GM12878 (cell line): ENCODE results near the gene TCEANC. TPM values are rescaled to one million over a fixed set of nuclear protein-coding genes. Genes with fewer than 3 reads are reported as not detected.

Experiments used
- ATAC-seq: fragments of 200-7000 bp; cut with Tn5 transposase; 3 replicates; pipeline ENCODE4 v1.9.1; 2020; ENCODE audit warnings: mild to moderate bottlenecking, moderate library complexity
- Bru-seq: library from RNA; stranded (reverse); fragments of 400-500 nt; gene quantifications from one replicate; lab custom pipeline; 2021; lab: Mats Ljungman, UMichigan
- BruChase-seq, 2 experiments: library from RNA; stranded (reverse); fragments of 400-500 nt; gene quantifications; one replicate each; lab custom pipeline; 2021; lab: Mats Ljungman, UMichigan
- BruUV-seq: library from RNA; stranded (reverse); fragments of 400-500 nt; replicated peaks from 2 replicates; lab custom pipeline; 2021; lab: Mats Ljungman, UMichigan
- CTCF ChIA-PET: fragments of 300-600 bp; sonication (Branson Sonifier 250); formaldehyde crosslinking; extraction: SDS; loops from one replicate; lab custom pipeline; 2021; ENCODE audit warnings: inconsistent platforms; lab: Yijun Ruan, JAX
- POLR2A ChIA-PET: fragments of 350-600 bp; formaldehyde crosslinking; extraction: SDS; loops from one replicate; lab custom pipeline; 2021; ENCODE audit warnings: inconsistent platforms; lab: Charles Lee
- RAD21 ChIA-PET: fragments of 300-600 bp; sonication (Branson Sonifier 250); formaldehyde crosslinking; loops from one replicate; lab custom pipeline; 2023; ENCODE audit warnings: antibody characterized with exemption; ENCODE audit not compliant: unreplicated experiment; lab: Charles Lee
- SMC1A ChIA-PET: fragments of 300-600 bp; sonication (Branson Sonifier 250); formaldehyde crosslinking; loops from one replicate; lab custom pipeline; 2023; ENCODE audit not compliant: unreplicated experiment, uncharacterized antibody; lab: Charles Lee
- DNase-seq: peaks from one replicate; pipeline ENCODE4 v3.0.0-alpha.2; 2011; ENCODE audit warnings: low read depth, low spot score
- FAIRE-seq: peaks from 3 replicates; lab custom pipeline; 2011; peaks lifted over from hg19 to GRCh38; lab: Jason Lieb, UNC
- H2AFZ ChIP-seq: 2 replicates; pipeline ENCODE4 v1.6.0; 2011; ENCODE audit warnings: low read depth, low read length, control low read depth; ENCODE audit not compliant: control insufficient read depth
- H3K27ac ChIP-seq: 2 replicates; pipeline ENCODE4 v1.5.1; 2011; ENCODE audit warnings: control low read depth; ENCODE audit not compliant: control insufficient read depth, insufficient read depth
- H3K27me3 ChIP-seq, 2 experiments: replicated peaks in 1 of 2; 2 replicates each; pipeline versions ENCODE4 v1.6.0 to v1.6.1; 2011; ENCODE audit warnings: low read length in 1 of 2; ENCODE audit not compliant: control insufficient read depth in 2 of 2, insufficient read depth in 2 of 2
- H3K36me3 ChIP-seq, 2 experiments: 2 replicates each; pipeline ENCODE4 v1.5.1; 2011; ENCODE audit warnings: low read length in 1 of 2; ENCODE audit not compliant: control insufficient read depth in 2 of 2, insufficient read depth in 2 of 2
- H3K4me1 ChIP-seq: 2 replicates; pipeline ENCODE4 v1.6.1; 2011; ENCODE audit warnings: mild to moderate bottlenecking, low read length, moderate library complexity, mixed read lengths; ENCODE audit not compliant: control insufficient read depth, insufficient read depth
- H3K4me2 ChIP-seq: 2 replicates; pipeline ENCODE4 v1.6.0; 2011; ENCODE audit warnings: control low read depth; ENCODE audit not compliant: control insufficient read depth, insufficient read depth
- H3K4me3 ChIP-seq: fragments of 200-600 bp; sonication (generic); 2 replicates; pipeline ENCODE4 v1.5.1; 2016
- H3K79me2 ChIP-seq: 2 replicates; pipeline ENCODE4 v1.6.0; 2011; ENCODE audit warnings: low read length; ENCODE audit not compliant: control insufficient read depth, insufficient read depth
- H3K9ac ChIP-seq: 2 replicates; pipeline ENCODE4 v1.8.0; 2011; ENCODE audit warnings: low read length, control low read depth, mixed read lengths; ENCODE audit not compliant: control insufficient read depth, insufficient read depth
- H3K9me3 ChIP-seq: replicated peaks from 3 replicates; pipeline ENCODE4 v1.5.1; 2011; ENCODE audit warnings: mild to moderate bottlenecking, low read length; ENCODE audit not compliant: control insufficient read depth, insufficient read depth
- H4K20me1 ChIP-seq: 2 replicates; pipeline ENCODE4 v1.6.0; 2011; ENCODE audit not compliant: control insufficient read depth, insufficient read depth
- CBX5 ChIP-seq: sonication (generic); IDR thresholded peaks from 2 replicates; pipeline ENCODE4 v1.6.1; 2016; ENCODE audit warnings: low read depth, moderate library complexity, mild to moderate bottlenecking, inconsistent platforms
- CEBPB ChIP-seq, 2 experiments: fragments of 150-350 bp in 1 of 2; IDR thresholded peaks; 2 replicates each; pipeline ENCODE4 v1.6.1; 2012 to 2014; ENCODE audit warnings: low read depth in 2 of 2, low read length in 2 of 2, borderline replicate concordance in 1 of 2, inconsistent platforms in 1 of 2
- CHD4 ChIP-seq: fragments of 200-600 bp; sonication (generic); IDR thresholded peaks from 2 replicates; pipeline ENCODE4 v1.6.1; 2016; ENCODE audit warnings: mild to moderate bottlenecking
- EP300 ChIP-seq, 2 experiments: fragments of 150-350 bp in 1 of 2; IDR thresholded peaks; 2 replicates each; pipeline ENCODE4 v1.6.1; 2011 to 2012; ENCODE audit warnings: low read depth in 2 of 2, low read length in 2 of 2, borderline replicate concordance in 1 of 2, improper control_type of control experiment in 1 of 2, inconsistent platforms in 1 of 2; ENCODE audit not compliant: control insufficient read depth in 1 of 2
- HCFC1 ChIP-seq: fragments of 150-350 bp; IDR thresholded peaks from 2 replicates; pipeline ENCODE4 v1.6.1; 2014; ENCODE audit warnings: low read length
- IKZF1 ChIP-seq: fragments of 450-650 bp; conservative IDR thresholded peaks from 2 replicates; pipeline ENCODE4 v1.6.1; 2017; ENCODE audit warnings: antibody characterized with exemption, mild to moderate bottlenecking
- NFYB ChIP-seq: IDR thresholded peaks from 2 replicates; pipeline ENCODE4 v1.6.1; 2011; ENCODE audit warnings: low read depth, mild to moderate bottlenecking, low read length, improper control_type of control experiment, moderate library complexity; ENCODE audit not compliant: insufficient read depth
- PRDM15 ChIP-seq: fragments of 450-650 bp; formaldehyde crosslinking; IDR thresholded peaks from 2 replicates; pipeline ENCODE4 v1.4.0; 2020; ENCODE audit warnings: mild to moderate bottlenecking, moderate library complexity
- RAD51 ChIP-seq: fragments of 450-650 bp; IDR thresholded peaks from 2 replicates; pipeline ENCODE4 v1.6.1; 2016; ENCODE audit warnings: moderate library complexity, mild to moderate bottlenecking, inconsistent platforms
- SIN3A ChIP-seq: IDR thresholded peaks from 2 replicates; pipeline ENCODE4 v1.6.1; 2012; ENCODE audit warnings: low read depth, low read length, improper control_type of control experiment
- SMC3 ChIP-seq: IDR thresholded peaks from 2 replicates; pipeline ENCODE4 v1.6.1; 2011; ENCODE audit warnings: low read length, improper control_type of control experiment, borderline replicate concordance
- ZNF384 ChIP-seq: IDR thresholded peaks from 2 replicates; pipeline ENCODE4 v1.6.1; 2012; ENCODE audit warnings: low read depth, mild to moderate bottlenecking, low read length, improper control_type of control experiment, borderline replicate concordance
- WGBS: methylation state at CpG from one replicate; pipeline ENCODE4 v1.1.6; 2016; ENCODE audit warnings: low lambda C conversion rate; ENCODE audit not compliant: insufficient replicate concordance, insufficient coverage; ENCODE audit errors: missing lambda C conversion rate; 5-methylcytosine and 5-hydroxymethylcytosine counted together
- in situ Hi-C: fragments of 300-500 bp; cut with MboI; formaldehyde crosslinking; loops from 9 replicates; pipeline ENCODE4 v1.14.3; 2018; ENCODE audit warnings: mixed read lengths
- intact Hi-C: fragments of 100-400 bp; cut with micrococcal nuclease; formaldehyde crosslinking; loops from one replicate; pipeline ENCODE4 v1.14.2; 2022; ENCODE audit not compliant: unreplicated experiment
- long read RNA-seq, 2 experiments: library from polyadenylated mRNA; unstranded; transcript quantifications; one replicate each; pipeline ENCODE4 v2.0.0, GENCODE V29; 2019 to 2020
- polyA minus RNA-seq, 3 experiments: library from RNA; depleted of rRNA, polyadenylated mRNA; stranded (reverse); fragments of >200 nt; gene quantifications; 2 replicates each; pipeline ENCODE4 v1.2.3, GENCODE V29; 2011
- polyA plus RNA-seq, 11 experiments: library from polyadenylated mRNA; depleted of rRNA in 4 of 11; unstranded in 6 of 11; stranded (reverse) in 5 of 11; fragments of >200 nt; fragmentation: Nextera tagmentation in 4 of 11; fragmentation: Illumina TruSeq in 1 of 11; extraction: Ambion mirVana in 4 of 11; extraction: Trizol in 1 of 11; gene quantifications; 1 replicate in 1 of 11; 2 replicates in 10 of 11; pipeline versions ENCODE4 v1.2.1 to v1.2.3, GENCODE V29; 2011 to 2016; ENCODE audit warnings: inconsistent platforms in 2 of 11, missing spikeins in 2 of 11, low read depth in 1 of 11
- total RNA-seq, 4 experiments: library from RNA; depleted of rRNA in 3 of 4; stranded (reverse); fragments of >200 nt in 3 of 4; fragmentation: Illumina TruSeq in 1 of 4; extraction: Trizol in 1 of 4; gene quantifications; 2 replicates each; pipeline versions ENCODE4 v1.2.1 to v1.2.3, GENCODE V29; 2013 to 2021
- TF ChIP-seq, protein P1 (sequence below): IDR thresholded peaks from 2 replicates; pipeline ENCODE4 v1.6.1; 2011; ENCODE audit warnings: low read depth, low read length, improper control_type of control experiment, borderline replicate concordance

TCEANC gene
- 7.1 and 8.4 TPM in 2 replicates for total RNA-seq (2013; cell fraction: nucleolus; rRNA removed)
- 2.9 and 4.7 TPM in 2 replicates for total RNA-seq (2014; rRNA removed)
- total RNA-seq (2014; rRNA removed; fragmentation: Illumina TruSeq; extraction: Trizol): 3.7 and 3.8 TPM in 2 replicates
- 3.0 and 3.8 TPM in 2 replicates for total RNA-seq (2021)
- polyA plus RNA-seq (2011; ENCODE audit: low read depth): 1.1 TPM
- 4.9 and 6.5 TPM in 2 replicates for polyA plus RNA-seq (2011; rRNA removed)
- 1.8 and 1.9 TPM in 2 replicates for polyA plus RNA-seq (2011; cell fraction: cytosol; rRNA removed)
- polyA plus RNA-seq (2011; cell fraction: nucleus; rRNA removed): 4.4 TPM in 2 replicates
- polyA plus RNA-seq (2012): 1.2 and 2.0 TPM in 2 replicates
- 3.4 and 4.4 TPM in 2 replicates for polyA plus RNA-seq (2014; fragmentation: Illumina TruSeq; extraction: Trizol)
- 1 to 10 TPM; 1.5 to 4.0 TPM for polyA plus RNA-seq (2014; fragmentation: Nextera tagmentation; extraction: Ambion mirVana)
- polyA plus RNA-seq (2014; rRNA removed): 1.9 and 2.0 TPM in 2 replicates
- polyA plus RNA-seq (2016; fragmentation: Nextera tagmentation; extraction: Ambion mirVana): 1 to 10 TPM; 1.1 to 2.7 TPM
- polyA minus RNA-seq (2011; rRNA and poly(A)+ RNA removed): 5.3 and 5.7 TPM in 2 replicates
- 2.8 and 5.3 TPM in 2 replicates for polyA minus RNA-seq (2011; cell fraction: cytosol; rRNA and poly(A)+ RNA removed)
- 5.6 and 8.3 TPM in 2 replicates for polyA minus RNA-seq (2011; cell fraction: nucleus; rRNA and poly(A)+ RNA removed)
- Bru-seq, nascent RNA: percentile 63 among the genes with signal in this experiment
- percentile 56 among the genes with signal in this experiment for BruChase-seq, experiment 1, labeled RNA remaining after a 6-hour chase
- percentile 60 among the genes with signal in this experiment for BruChase-seq, experiment 2, labeled RNA remaining after a 2-hour chase
- long read RNA-seq, experiment 1, partial matches to known transcripts: 1 of 6 reads
- long read RNA-seq, experiment 1, other reads (novel, unspliced or antisense): 5 of 6 reads
- long read RNA-seq, experiment 2, partial matches to known transcripts: 1 of 22 reads
- long read RNA-seq, experiment 2, other reads (novel, unspliced or antisense): 20 of 22 reads

- Histone ChIP-seq H4K20me1 (no peaks in the 10 kb centered on the region), H3K4me2 (peak within 1 kb of the TSS; percentile 95), H2AFZ (peak within 1 kb of the TSS; percentile 85), H3K27ac (peak within 1 kb of the TSS; percentile 71), H3K79me2 (peaks cover 8% of the 10 kb centered on the region), H3K9ac (peak within 1 kb of the TSS; percentile 73), H3K36me3 (no peaks in the 10 kb centered on the region), H3K4me3 (peak within 1 kb of the TSS; percentile 76), H3K4me1 (peaks cover 7% of the 10 kb centered on the region), H3K9me3 (no peaks in the 10 kb centered on the region), H3K27me3 (no peaks in the 10 kb centered on the region)
- peak; percentile 89 for DNase-seq
- WGBS: 2% methylated on average over 52 of the region's 54 CpGs
- ChIA-PET RAD21 (interaction anchor here (0.5 to 1.6 kb wide), 7 partner anchors 40 to 376 kb away, joined by 3 to 4 read pairs (median 3); no protein-coding TSS in a partner anchor), POLR2A (interaction anchor here (0.6 to 1.6 kb wide), 3 partner anchors 10 to 106 kb away, joined by 3 to 7 read pairs (median 3); no protein-coding TSS in a partner anchor), CTCF (interaction anchor here (1.0 to 1.4 kb wide), 4 partner anchors 94 to 379 kb away, joined by 4 to 5 read pairs (median 4); no protein-coding TSS in a partner anchor), SMC1A (interaction anchor here (0.7 to 1.7 kb wide), 4 partner anchors 43 to 379 kb away, joined by 3 to 6 read pairs (median 4); no protein-coding TSS in a partner anchor)
- peak; percentile 95 for FAIRE-seq
- TSS peak; percentile 90 for BruUV-seq
- in situ Hi-C loops: loop anchor here (5.0 to 25.0 kb wide), 3 partner anchors 148 to 691 kb away; no protein-coding TSS in a partner anchor
- peak; percentile 98 for ATAC-seq
- intact Hi-C loops: loop anchor here (2.0 to 10.0 kb wide), 3 partner anchors 199 to 398 kb away; partner anchors contain the start of gene GEMIN8
- TF ChIP-seq EP300 (IDR thresholded peaks at IDR 0.05; ENCODE audit: borderline replicate concordance in 1 of 2, control insufficient read depth in 1 of 2, low read depth in 2 of 2, low read length in 2 of 2) (no peak), PRDM15 (CRISPR knock-in tag) (no peak), SIN3A (no peak), NFYB (peak; percentile 97), SMC3 (no peak), ZNF384 (no peak), HCFC1 (0 out of 2 replicates have a peak, but pooled peaks have one; percentile 38), CBX5 (no peak), CEBPB (IDR thresholded peaks at IDR 0.05; ENCODE audit: borderline replicate concordance in 1 of 2, low read depth in 2 of 2, low read length in 2 of 2) (no peak), CHD4 (no peak), IKZF1 (peak; percentile 98), RAD51 (peak; percentile 97)
- TF ChIP-seq, protein P1, sequence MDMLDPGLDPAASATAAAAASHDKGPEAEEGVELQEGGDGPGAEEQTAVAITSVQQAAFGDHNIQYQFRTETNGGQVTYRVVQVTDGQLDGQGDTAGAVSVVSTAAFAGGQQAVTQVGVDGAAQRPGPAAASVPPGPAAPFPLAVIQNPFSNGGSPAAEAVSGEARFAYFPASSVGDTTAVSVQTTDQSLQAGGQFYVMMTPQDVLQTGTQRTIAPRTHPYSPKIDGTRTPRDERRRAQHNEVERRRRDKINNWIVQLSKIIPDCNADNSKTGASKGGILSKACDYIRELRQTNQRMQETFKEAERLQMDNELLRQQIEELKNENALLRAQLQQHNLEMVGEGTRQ: peak; percentile 97
Measured at GRCh38 chrX:13652850-13653693, at the start of gene TCEANC. Gene TCEANC, plus strand, starts transcription at chrX:13653141. Its CDS starts 9,368 bp downstream, at chrX:13662509.
